GM12878 (cell line): ENCODE measurements around the gene MDFI. TPM values are rescaled to one million over a fixed set of nuclear protein-coding genes. Genes with fewer than 3 reads are reported as not detected.

Experiments
- CBFB ChIP-seq: IDR thresholded peaks from 2 replicates; pipeline ENCODE4 v1.6.1; 2016; ENCODE audit warnings: antibody characterized with exemption, low read depth
- MEF2B ChIP-seq: fragments of 450-650 bp; IDR thresholded peaks from 2 replicates; pipeline ENCODE4 v1.6.1; 2018; ENCODE audit warnings: mild to moderate bottlenecking, moderate library complexity; ENCODE audit not compliant: partially characterized antibody, poor library complexity, severe bottlenecking
- SMARCA5 ChIP-seq: fragments of 450-650 bp; IDR thresholded peaks from 2 replicates; pipeline ENCODE4 v1.6.1; 2017; ENCODE audit warnings: mild to moderate bottlenecking
- SMC3 ChIP-seq: IDR thresholded peaks from 2 replicates; pipeline ENCODE4 v1.6.1; 2011; ENCODE audit warnings: low read length, improper control_type of control experiment, borderline replicate concordance
- SRF ChIP-seq, 2 experiments: IDR thresholded peaks; 2 replicates each; pipeline ENCODE4 v1.6.1; 2011; ENCODE audit warnings: low read depth in 2 of 2, low read length in 2 of 2, mild to moderate bottlenecking in 1 of 2, moderate library complexity in 1 of 2
- TBL1XR1 ChIP-seq: IDR thresholded peaks from 2 replicates; pipeline ENCODE4 v1.6.1; 2012; ENCODE audit warnings: low read depth, low read length, improper control_type of control experiment
- WRNIP1 ChIP-seq: IDR thresholded peaks from 2 replicates; pipeline ENCODE4 v1.6.1; 2011; ENCODE audit warnings: low read depth, low read length, improper control_type of control experiment, borderline replicate concordance
- YY1 ChIP-seq: IDR thresholded peaks from 2 replicates; pipeline ENCODE4 v1.6.1; 2011; ENCODE audit warnings: low read depth, mild to moderate bottlenecking, low read length
- ZNF207 ChIP-seq: fragments of 450-650 bp; IDR thresholded peaks from 2 replicates; pipeline ENCODE4 v1.6.1; 2014; ENCODE audit warnings: antibody characterized with exemption, mild to moderate bottlenecking, borderline replicate concordance
- polyA plus RNA-seq, 11 experiments: library from polyadenylated mRNA; depleted of rRNA in 4 of 11; unstranded in 6 of 11; stranded (reverse) in 5 of 11; fragments of >200 nt; fragmentation: Nextera tagmentation in 4 of 11; fragmentation: Illumina TruSeq in 1 of 11; extraction: Ambion mirVana in 4 of 11; extraction: Trizol in 1 of 11; gene quantifications; 1 replicate in 1 of 11; 2 replicates in 10 of 11; pipeline versions ENCODE4 v1.2.1 to v1.2.3, GENCODE V29; 2011 to 2016; ENCODE audit warnings: inconsistent platforms in 2 of 11, missing spikeins in 2 of 11, low read depth in 1 of 11
- total RNA-seq, 4 experiments: library from RNA; depleted of rRNA in 3 of 4; stranded (reverse); fragments of >200 nt in 3 of 4; fragmentation: Illumina TruSeq in 1 of 4; extraction: Trizol in 1 of 4; gene quantifications; 2 replicates each; pipeline versions ENCODE4 v1.2.1 to v1.2.3, GENCODE V29; 2013 to 2021
- TF ChIP-seq, protein P1 (sequence below): fragments of 450-650 bp; conservative IDR thresholded peaks from 2 replicates; pipeline ENCODE4 v1.6.1; 2017; ENCODE audit warnings: mild to moderate bottlenecking, moderate library complexity
- TF ChIP-seq, protein P2 (sequence below), 3 experiments: IDR thresholded peaks in 2 of 3; conservative IDR thresholded peaks in 1 of 3; 2 replicates each; pipeline ENCODE4 v1.5.1; 2011; ENCODE audit warnings: low read depth in 3 of 3, low read length in 3 of 3, mild to moderate bottlenecking in 3 of 3, control low read depth in 2 of 3, moderate library complexity in 2 of 3, inconsistent platforms in 1 of 3, mixed read lengths in 1 of 3; ENCODE audit not compliant: control insufficient read depth in 2 of 3, insufficient read depth in 1 of 3; ENCODE audit errors: extremely low read depth in 1 of 3
- TF ChIP-seq, protein P3 (sequence below): fragments of 450-650 bp; IDR thresholded peaks from 2 replicates; pipeline ENCODE4 v1.6.1; 2017; ENCODE audit warnings: mild to moderate bottlenecking, moderate library complexity

The MDFI gene
- total and polyA plus RNA-seq, 10 of the 15 experiments (the other 5 are each of a cell fraction or from before 2014, with no cell fraction given) = not detected

DNA sequence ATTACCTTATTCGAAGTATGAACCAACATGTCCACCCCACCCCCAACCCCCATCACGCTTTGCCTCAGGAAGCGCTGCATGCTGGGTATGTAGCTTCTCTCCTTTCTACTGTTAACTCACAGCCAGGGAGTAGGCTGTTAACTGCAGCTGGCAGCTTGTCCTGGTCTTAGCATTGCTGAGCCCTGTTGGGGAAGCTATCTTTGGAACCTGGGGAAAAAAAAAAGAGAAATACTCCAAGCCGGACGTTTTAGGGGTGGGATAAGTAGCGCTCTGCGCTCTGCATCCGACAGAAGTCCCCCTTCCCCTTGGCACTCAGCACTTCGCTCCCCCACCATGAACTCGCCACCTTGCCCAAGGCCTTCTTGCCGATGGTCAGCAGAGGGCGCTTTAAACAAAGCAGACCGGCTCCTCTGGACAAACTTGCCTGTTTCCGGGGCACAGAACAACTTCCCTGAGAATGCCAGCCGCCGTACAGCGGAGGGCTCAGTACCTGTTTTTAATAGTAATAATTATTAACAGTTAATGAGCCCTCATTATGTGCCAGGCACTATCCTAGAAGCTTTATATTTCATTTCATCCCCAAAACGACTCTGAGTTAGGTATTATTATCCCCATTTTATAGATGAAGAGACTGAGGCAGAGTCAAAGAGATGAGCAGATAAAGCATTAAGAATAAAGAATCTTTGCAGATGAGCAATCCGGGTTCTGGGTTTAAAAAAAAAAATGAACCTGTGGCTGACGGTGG lies 35.2 kb upstream of the MDFI start (continued):
- TF ChIP-seq, protein P1, sequence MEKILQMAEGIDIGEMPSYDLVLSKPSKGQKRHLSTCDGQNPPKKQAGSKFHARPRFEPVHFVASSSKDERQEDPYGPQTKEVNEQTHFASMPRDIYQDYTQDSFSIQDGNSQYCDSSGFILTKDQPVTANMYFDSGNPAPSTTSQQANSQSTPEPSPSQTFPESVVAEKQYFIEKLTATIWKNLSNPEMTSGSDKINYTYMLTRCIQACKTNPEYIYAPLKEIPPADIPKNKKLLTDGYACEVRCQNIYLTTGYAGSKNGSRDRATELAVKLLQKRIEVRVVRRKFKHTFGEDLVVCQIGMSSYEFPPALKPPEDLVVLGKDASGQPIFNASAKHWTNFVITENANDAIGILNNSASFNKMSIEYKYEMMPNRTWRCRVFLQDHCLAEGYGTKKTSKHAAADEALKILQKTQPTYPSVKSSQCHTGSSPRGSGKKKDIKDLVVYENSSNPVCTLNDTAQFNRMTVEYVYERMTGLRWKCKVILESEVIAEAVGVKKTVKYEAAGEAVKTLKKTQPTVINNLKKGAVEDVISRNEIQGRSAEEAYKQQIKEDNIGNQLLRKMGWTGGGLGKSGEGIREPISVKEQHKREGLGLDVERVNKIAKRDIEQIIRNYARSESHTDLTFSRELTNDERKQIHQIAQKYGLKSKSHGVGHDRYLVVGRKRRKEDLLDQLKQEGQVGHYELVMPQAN = no peak
- TF ChIP-seq, protein P2, sequence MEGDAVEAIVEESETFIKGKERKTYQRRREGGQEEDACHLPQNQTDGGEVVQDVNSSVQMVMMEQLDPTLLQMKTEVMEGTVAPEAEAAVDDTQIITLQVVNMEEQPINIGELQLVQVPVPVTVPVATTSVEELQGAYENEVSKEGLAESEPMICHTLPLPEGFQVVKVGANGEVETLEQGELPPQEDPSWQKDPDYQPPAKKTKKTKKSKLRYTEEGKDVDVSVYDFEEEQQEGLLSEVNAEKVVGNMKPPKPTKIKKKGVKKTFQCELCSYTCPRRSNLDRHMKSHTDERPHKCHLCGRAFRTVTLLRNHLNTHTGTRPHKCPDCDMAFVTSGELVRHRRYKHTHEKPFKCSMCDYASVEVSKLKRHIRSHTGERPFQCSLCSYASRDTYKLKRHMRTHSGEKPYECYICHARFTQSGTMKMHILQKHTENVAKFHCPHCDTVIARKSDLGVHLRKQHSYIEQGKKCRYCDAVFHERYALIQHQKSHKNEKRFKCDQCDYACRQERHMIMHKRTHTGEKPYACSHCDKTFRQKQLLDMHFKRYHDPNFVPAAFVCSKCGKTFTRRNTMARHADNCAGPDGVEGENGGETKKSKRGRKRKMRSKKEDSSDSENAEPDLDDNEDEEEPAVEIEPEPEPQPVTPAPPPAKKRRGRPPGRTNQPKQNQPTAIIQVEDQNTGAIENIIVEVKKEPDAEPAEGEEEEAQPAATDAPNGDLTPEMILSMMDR (IDR thresholded peaks at IDR 0.05 in 2 of 3, conservative IDR thresholded peaks at IDR 0.05 in 1 of 3; ENCODE audit: control insufficient read depth in 2 of 3, extremely low read depth in 1 of 3, insufficient read depth in 1 of 3, low read depth in 3 of 3, low read length in 3 of 3) = peak; percentile 93 to 96 (median 96)
- TF ChIP-seq CBFB (no peak), WRNIP1 (no peak), TBL1XR1 (no peak), ZNF207 (peak; percentile 48; the same call in 1 of the 2 replicates), SRF (IDR thresholded peaks at IDR 0.05; ENCODE audit: low read depth in 2 of 2, low read length in 2 of 2) (peak in 1 of 2 experiments; percentile 46; a peak in 1 of 4 replicates), MEF2B (no peak), SMC3 (peak; percentile 95), SMARCA5 (peak; percentile 32; the same call in 1 of the 2 replicates), YY1 (peak; percentile 70)
- TF ChIP-seq, protein P3, sequence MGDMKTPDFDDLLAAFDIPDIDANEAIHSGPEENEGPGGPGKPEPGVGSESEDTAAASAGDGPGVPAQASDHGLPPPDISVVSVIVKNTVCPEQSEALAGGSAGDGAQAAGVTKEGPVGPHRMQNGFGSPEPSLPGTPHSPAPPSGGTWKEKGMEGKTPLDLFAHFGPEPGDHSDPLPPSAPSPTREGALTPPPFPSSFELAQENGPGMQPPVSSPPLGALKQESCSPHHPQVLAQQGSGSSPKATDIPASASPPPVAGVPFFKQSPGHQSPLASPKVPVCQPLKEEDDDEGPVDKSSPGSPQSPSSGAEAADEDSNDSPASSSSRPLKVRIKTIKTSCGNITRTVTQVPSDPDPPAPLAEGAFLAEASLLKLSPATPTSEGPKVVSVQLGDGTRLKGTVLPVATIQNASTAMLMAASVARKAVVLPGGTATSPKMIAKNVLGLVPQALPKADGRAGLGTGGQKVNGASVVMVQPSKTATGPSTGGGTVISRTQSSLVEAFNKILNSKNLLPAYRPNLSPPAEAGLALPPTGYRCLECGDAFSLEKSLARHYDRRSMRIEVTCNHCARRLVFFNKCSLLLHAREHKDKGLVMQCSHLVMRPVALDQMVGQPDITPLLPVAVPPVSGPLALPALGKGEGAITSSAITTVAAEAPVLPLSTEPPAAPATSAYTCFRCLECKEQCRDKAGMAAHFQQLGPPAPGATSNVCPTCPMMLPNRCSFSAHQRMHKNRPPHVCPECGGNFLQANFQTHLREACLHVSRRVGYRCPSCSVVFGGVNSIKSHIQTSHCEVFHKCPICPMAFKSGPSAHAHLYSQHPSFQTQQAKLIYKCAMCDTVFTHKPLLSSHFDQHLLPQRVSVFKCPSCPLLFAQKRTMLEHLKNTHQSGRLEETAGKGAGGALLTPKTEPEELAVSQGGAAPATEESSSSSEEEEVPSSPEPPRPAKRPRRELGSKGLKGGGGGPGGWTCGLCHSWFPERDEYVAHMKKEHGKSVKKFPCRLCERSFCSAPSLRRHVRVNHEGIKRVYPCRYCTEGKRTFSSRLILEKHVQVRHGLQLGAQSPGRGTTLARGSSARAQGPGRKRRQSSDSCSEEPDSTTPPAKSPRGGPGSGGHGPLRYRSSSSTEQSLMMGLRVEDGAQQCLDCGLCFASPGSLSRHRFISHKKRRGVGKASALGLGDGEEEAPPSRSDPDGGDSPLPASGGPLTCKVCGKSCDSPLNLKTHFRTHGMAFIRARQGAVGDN = 0 out of 2 replicates have a peak, but pooled peaks have one; percentile 16
